AG10803 (cell line): ENCODE data around the gene RETNLB.

Source experiments
- DNase-seq: peaks from one replicate; pipeline ENCODE4 v3.0.0; 2010; ENCODE audit warnings: low read depth
- H3K4me3 ChIP-seq: 2 replicates; pipeline ENCODE4 v1.5.1; 2011; ENCODE audit warnings: mild to moderate bottlenecking, low read length, control low read depth
- TF ChIP-seq, protein P1 (sequence below): conservative IDR thresholded peaks from 2 replicates; pipeline ENCODE4 v1.5.1; 2011; ENCODE audit warnings: mild to moderate bottlenecking, low read length, control low read depth, inconsistent platforms

RETNLB gene

GRCh38 chr3:108775649-108776048 is 18.4 kb upstream of the RETNLB start:
- TF ChIP-seq, protein P1, sequence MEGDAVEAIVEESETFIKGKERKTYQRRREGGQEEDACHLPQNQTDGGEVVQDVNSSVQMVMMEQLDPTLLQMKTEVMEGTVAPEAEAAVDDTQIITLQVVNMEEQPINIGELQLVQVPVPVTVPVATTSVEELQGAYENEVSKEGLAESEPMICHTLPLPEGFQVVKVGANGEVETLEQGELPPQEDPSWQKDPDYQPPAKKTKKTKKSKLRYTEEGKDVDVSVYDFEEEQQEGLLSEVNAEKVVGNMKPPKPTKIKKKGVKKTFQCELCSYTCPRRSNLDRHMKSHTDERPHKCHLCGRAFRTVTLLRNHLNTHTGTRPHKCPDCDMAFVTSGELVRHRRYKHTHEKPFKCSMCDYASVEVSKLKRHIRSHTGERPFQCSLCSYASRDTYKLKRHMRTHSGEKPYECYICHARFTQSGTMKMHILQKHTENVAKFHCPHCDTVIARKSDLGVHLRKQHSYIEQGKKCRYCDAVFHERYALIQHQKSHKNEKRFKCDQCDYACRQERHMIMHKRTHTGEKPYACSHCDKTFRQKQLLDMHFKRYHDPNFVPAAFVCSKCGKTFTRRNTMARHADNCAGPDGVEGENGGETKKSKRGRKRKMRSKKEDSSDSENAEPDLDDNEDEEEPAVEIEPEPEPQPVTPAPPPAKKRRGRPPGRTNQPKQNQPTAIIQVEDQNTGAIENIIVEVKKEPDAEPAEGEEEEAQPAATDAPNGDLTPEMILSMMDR, result no peak

DNA sequence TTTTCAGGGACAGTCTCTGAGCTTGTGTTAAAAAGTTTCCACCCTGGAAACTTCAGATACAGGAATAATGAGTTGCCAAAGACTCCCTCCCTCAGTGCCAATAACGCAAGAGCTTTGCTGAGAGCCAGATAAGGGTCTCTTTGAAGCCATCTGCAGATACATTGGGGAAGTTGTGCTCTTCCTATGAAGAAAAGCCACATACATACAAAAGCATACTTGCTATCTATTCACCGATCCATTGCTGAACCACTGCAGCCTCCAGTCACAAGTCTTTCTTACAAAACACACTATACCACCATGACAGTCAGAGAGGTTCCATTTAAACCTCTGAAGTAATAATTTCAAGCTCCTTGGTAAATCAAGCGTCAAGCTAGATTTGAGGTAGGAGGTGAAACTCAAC is 10.0 kb upstream of the RETNLB start:
- no peak for DNase-seq
- H3K4me3 ChIP-seq, result no peak overlapping the region
- TF ChIP-seq, protein P1, result no peak

More at GRCh38 chr3:108775649-108776048, 18.4 kb upstream of the RETNLB start:
- H3K4me3 ChIP-seq, result no peak overlapping the region
- no peak for DNase-seq

DNA sequence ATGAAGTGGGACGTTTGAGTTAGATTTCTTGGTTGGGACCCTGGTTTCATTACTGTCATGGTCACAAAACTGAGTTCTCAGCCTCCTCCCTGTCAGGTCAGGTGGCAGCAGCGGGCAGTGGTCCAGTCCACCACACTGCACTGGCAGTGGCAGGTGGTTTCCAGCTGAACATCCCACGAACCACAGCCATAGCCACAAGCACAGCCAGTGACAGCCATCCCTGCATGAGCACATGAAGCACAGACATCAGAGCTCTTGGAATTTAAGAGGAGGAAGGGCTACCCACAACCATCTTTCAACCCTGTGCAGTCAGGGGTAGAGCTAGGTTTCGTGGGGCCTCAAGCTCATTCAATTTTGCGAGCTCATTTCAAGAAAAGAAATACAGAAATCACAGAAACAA is 1.5 kb downstream of the RETNLB start:
- TF ChIP-seq, protein P1, result no peak
- no peak overlapping the region for H3K4me3 ChIP-seq
- DNase-seq, result no peak

DNA sequence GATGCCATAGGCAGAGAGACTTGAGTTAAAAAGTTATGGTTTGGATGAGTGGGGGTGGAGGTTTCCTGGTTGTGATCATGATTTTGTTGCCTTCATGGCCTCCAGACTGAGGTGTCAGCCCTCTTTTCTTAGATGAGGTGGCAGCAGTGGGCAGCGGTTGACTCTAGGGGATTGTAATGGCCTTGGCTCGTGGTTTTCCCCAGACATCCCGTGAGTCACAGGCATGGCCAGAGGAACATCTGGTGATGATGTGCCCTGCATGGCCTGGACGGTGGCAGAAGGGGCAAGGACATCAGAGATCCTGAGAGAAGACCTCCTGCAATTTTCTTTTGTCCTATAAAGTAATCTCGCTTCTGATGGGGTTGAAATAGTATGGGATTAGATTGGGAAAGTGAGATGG is 12.4 kb downstream of the RETNLB start:
- no peak overlapping the region for H3K4me3 ChIP-seq
- no peak for DNase-seq
- TF ChIP-seq, protein P1, result no peak

GRCh38 chr3:108742929-108743328 is 14.3 kb downstream of the RETNLB start:
- H3K4me3 ChIP-seq, result no peak overlapping the region
- no peak for DNase-seq
- TF ChIP-seq, protein P1, result no peak

- TF ChIP-seq, protein P1, result no peak
- no peak for DNase-seq
- H3K4me3 ChIP-seq, result no peak overlapping the region
Observed at GRCh38 chr3:108736821-108737220, 20.4 kb downstream of the RETNLB start.

GRCh38 chr3:108728934-108729333 is 28.3 kb downstream of the RETNLB start:
- no peak overlapping the region for H3K4me3 ChIP-seq
- DNase-seq, result no peak
- TF ChIP-seq, protein P1, result no peak
